NOMO-1 treated with dmso at 0.1 percent for 144 hours (cell line): ENCODE data around the gene NID1.
A peak's percentile ranks its signal among the peaks of the same experiment; 100 is the strongest.
"Not testable (repeated sequence)": the region's sequence is repeated elsewhere in the genome, so short reads cannot be mapped to it uniquely, and the experiment has no call there.

Experiments
- DNase-seq: peaks from one replicate; lab custom pipeline; 2025; ENCODE audit not compliant: unreplicated experiment; lab: John Stamatoyannopoulos, UW

Gene NID1

GRCh38 chr1:236029428-236029940 lies 35.4 kb downstream of the NID1 start:
- DNase-seq: no peak

GRCh38 chr1:236027104-236027503 lies 37.8 kb downstream of the NID1 start:
- DNase-seq: peak; percentile 46

GRCh38 chr1:236025836-236026235 lies 39.1 kb downstream of the NID1 start:
- no peak for DNase-seq

GRCh38 chr1:236024641-236025040 lies 40.2 kb downstream of the NID1 start:
- no peak for DNase-seq

- DNase-seq: no peak
These were observed 40.8 kb downstream of the NID1 start for GRCh38 chr1:236023926-236024565.

- DNase-seq: no peak
These were observed 43.3 kb downstream of the NID1 start for GRCh38 chr1:236021424-236022135.

GRCh38 chr1:236020359-236021219 lies 44.3 kb downstream of the NID1 start:
- DNase-seq: no peak

- DNase-seq: no peak
These were observed 45.9 kb downstream of the NID1 start for GRCh38 chr1:236018885-236019453.

- no peak for DNase-seq
These were observed 48.0 kb downstream of the NID1 start for GRCh38 chr1:236016782-236017400.

GRCh38 chr1:236016083-236016482 lies 48.8 kb downstream of the NID1 start:
- no peak for DNase-seq

GRCh38 chr1:236015539-236015938 lies 49.4 kb downstream of the NID1 start:
- no peak for DNase-seq

GRCh38 chr1:236013330-236013729 lies 51.6 kb downstream of the NID1 start:
- DNase-seq: no peak

- no peak for DNase-seq
These were observed 53.2 kb downstream of the NID1 start for GRCh38 chr1:236011641-236012040.

- no peak for DNase-seq
These were observed 54.4 kb downstream of the NID1 start for GRCh38 chr1:236010443-236010842.

GRCh38 chr1:236009857-236010256 lies 55.0 kb downstream of the NID1 start:
- DNase-seq: no peak

- DNase-seq: no peak
These were observed 55.7 kb downstream of the NID1 start for GRCh38 chr1:236009191-236009590.

GRCh38 chr1:236007781-236008180 lies 57.1 kb downstream of the NID1 start:
- DNase-seq: no peak

- DNase-seq: not testable (repeated sequence)
These were observed 61.8 kb downstream of the NID1 start for GRCh38 chr1:236003058-236003457.

- DNase-seq: no peak
These were observed 62.3 kb downstream of the NID1 start for GRCh38 chr1:236002572-236002971.

GRCh38 chr1:236002025-236002390 lies 62.9 kb downstream of the NID1 start:
- no peak for DNase-seq

GRCh38 chr1:236000781-236001180 lies 64.1 kb downstream of the NID1 start:
- DNase-seq: no peak
